ENCODE data around the gene DNAJC11.
"Not testable (repeated sequence)": the region's sequence is repeated elsewhere in the genome, so short reads cannot be mapped to it uniquely, and the experiment has no call there.

DNAJC11 gene

GRCh38 chr1:6699915-6700314 is 1.7 kb downstream of the DNAJC11 start:
- not testable (repeated sequence) for DNase-seq (ENCODE audit: low spot score)

- no peak for DNase-seq (ENCODE audit: low spot score)
Observed at GRCh38 chr1:6695868-6696267, 5.7 kb downstream of the DNAJC11 start.

GRCh38 chr1:6694121-6694713 is 7.4 kb downstream of the DNAJC11 start:
- DNase-seq (ENCODE audit: low spot score) = no peak

GRCh38 chr1:6692956-6693355 is 8.7 kb downstream of the DNAJC11 start:
- no peak for DNase-seq (ENCODE audit: low spot score)

- DNase-seq (ENCODE audit: low spot score) = no peak
Observed at GRCh38 chr1:6691507-6691906, 10.1 kb downstream of the DNAJC11 start.

GRCh38 chr1:6690186-6690585 is 11.4 kb downstream of the DNAJC11 start:
- DNase-seq (ENCODE audit: low spot score) = no peak

- peak; percentile 13 for DNase-seq (ENCODE audit: low spot score)
Observed at GRCh38 chr1:6688757-6689156, 12.9 kb downstream of the DNAJC11 start.

- DNase-seq (ENCODE audit: low spot score) = no peak
Observed at GRCh38 chr1:6688001-6688400, 13.6 kb downstream of the DNAJC11 start.

GRCh38 chr1:6686294-6686693 is 15.3 kb downstream of the DNAJC11 start:
- DNase-seq (ENCODE audit: low spot score) = no peak

- no peak for DNase-seq (ENCODE audit: low spot score)
Observed at GRCh38 chr1:6685381-6685780, 16.2 kb downstream of the DNAJC11 start.

GRCh38 chr1:6683434-6683833 is 18.2 kb downstream of the DNAJC11 start:
- DNase-seq (ENCODE audit: low spot score) = peak; percentile 42

- DNase-seq (ENCODE audit: low spot score) = no peak
Observed at GRCh38 chr1:6675941-6676340, 25.7 kb downstream of the DNAJC11 start.

GRCh38 chr1:6674771-6675170 is 26.8 kb downstream of the DNAJC11 start:
- no peak for DNase-seq (ENCODE audit: low spot score)

GRCh38 chr1:6673816-6674398 is 27.7 kb downstream of the DNAJC11 start:
- no peak for DNase-seq (ENCODE audit: low spot score)

- DNase-seq (ENCODE audit: low spot score) = no peak
Observed at GRCh38 chr1:6672558-6672957, 29.1 kb downstream of the DNAJC11 start.

GRCh38 chr1:6668503-6668902 is 33.1 kb downstream of the DNAJC11 start:
- DNase-seq (ENCODE audit: low spot score) = no peak

GRCh38 chr1:6667139-6667538 is 34.5 kb downstream of the DNAJC11 start:
- no peak for DNase-seq (ENCODE audit: low spot score)

- DNase-seq (ENCODE audit: low spot score) = no peak
Observed at GRCh38 chr1:6666696-6667095, 34.9 kb downstream of the DNAJC11 start.

GRCh38 chr1:6662468-6662867 is 39.1 kb downstream of the DNAJC11 start:
- not testable (repeated sequence) for DNase-seq (ENCODE audit: low spot score)

- no peak for DNase-seq (ENCODE audit: low spot score)
Observed at GRCh38 chr1:6660415-6661049, 41.1 kb downstream of the DNAJC11 start.

GRCh38 chr1:6658359-6659060 is 43.1 kb downstream of the DNAJC11 start:
- DNase-seq (ENCODE audit: low spot score) = no peak

- no peak for DNase-seq (ENCODE audit: low spot score)
Observed at GRCh38 chr1:6657138-6657537, 44.5 kb downstream of the DNAJC11 start.

Measured in activated CD4-positive, alpha-beta T cell treated with anti-CD3 and anti-CD28 coated beads, Interleukin-2, Interleukin-4, amounts not matched to agents 100 ng/mL and 50 ng/mL, durations not matched to agents 16 hours and 8 hours (primary cell).